Measurements from ENCODE around the gene MATCAP1. TPM values are rescaled to one million over a fixed set of nuclear protein-coding genes. Genes with fewer than 3 reads are reported as not detected.

The MATCAP1 gene
- polyA plus RNA-seq = under 1 TPM in 1 of 3 donors, not detected in 2; 1.00 TPM

GRCh38 chr16:67183627-67184452 is at the start of gene MATCAP1:
Gene MATCAP1 (minus strand): TSS chr16:67183963. CDS start chr16:67180610, 3,353 bp downstream.
- peak within 1 kb of the TSS in 1 of 6 donors; percentile 45 for H3K27ac Mint-ChIP-seq
- no peaks in the 10 kb centered on the region for H3K9me3 Mint-ChIP-seq
- H3K36me3 Mint-ChIP-seq = no peaks in the 10 kb centered on the region
- DNase-seq = peak; percentile 93 to 96 (median 95)
- peaks cover 10% of the 10 kb centered on the region in 2 donors for H3K4me1 Mint-ChIP-seq
- peak within 1 kb of the TSS in 4 of 5 donors; percentile 4 to 74 (median 40) for H3K4me3 Mint-ChIP-seq
- peaks cover 2 to 9% (median 7%) of the 10 kb centered on the region in 3 donors for H3K27me3 Mint-ChIP-seq (ENCODE audit: low read depth in 3 of 3)

DNA sequence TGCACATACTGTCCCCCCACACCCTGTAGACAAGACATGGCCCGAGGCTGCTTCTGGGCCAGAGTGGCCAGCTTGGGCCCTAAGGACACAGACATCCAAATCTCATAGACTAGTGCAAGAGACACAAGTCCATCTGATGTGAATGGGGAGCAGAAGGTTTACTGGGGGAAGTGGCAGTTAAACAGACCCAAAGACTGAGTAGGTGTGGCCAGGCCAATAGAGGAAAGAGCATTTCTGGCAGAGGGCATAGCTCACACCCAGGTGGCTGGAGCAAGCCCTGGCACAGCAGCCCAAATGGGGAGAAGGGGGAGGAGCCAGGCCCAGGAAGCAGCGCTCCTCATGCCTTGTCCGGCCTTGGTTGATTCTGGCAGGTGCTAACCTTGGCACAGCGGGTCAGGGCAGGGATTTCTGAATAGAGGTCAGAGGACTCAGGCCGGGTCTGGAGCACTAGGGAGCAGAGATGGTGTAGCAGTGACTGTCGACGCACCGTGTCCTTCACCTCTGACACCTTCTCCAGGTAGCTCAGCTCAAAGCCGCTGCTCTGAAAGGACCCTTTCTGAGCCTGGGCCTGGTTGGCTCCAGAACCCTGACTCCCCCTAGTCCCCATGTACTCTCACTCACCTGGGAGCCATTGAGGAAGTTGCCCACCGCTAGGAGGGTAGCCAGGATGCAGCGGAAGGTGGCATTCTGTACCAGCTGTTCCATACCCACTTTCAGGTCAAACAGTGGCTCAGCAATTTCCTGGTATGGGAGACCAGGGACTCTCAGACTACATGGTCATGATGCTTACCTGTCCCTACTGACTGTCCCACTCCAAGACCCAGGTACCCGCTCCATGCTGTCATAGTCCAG is 47.3 kb upstream of the MATCAP1 start:
- Mint-ChIP-seq H3K9me3 (no peaks in the 10 kb centered on the region), H3K4me3 (no peak overlapping the region), H3K27me3 (ENCODE audit: low read depth in 3 of 3) (peaks cover 0 to 6% (median 5%) of the 10 kb centered on the region in 3 donors), H3K4me1 (peaks cover 23 to 24% of the 10 kb centered on the region in 2 donors), H3K36me3 (peaks cover 5 to 12% (median 9%) of the 10 kb centered on the region in 3 donors), H3K27ac (peak overlapping the region in 2 of 6 donors; percentile 7 to 19)
- DNase-seq = no peak

GRCh38 chr16:67229906-67230808 is 46.4 kb upstream of the MATCAP1 start:
- peaks cover 4 to 11% (median 8%) of the 10 kb centered on the region in 3 donors for H3K36me3 Mint-ChIP-seq
- peak overlapping the region in 2 of 6 donors; percentile 5 to 19 for H3K27ac Mint-ChIP-seq
- peaks cover 0 to 8% (median 6%) of the 10 kb centered on the region in 3 donors for H3K27me3 Mint-ChIP-seq (ENCODE audit: low read depth in 3 of 3)
- peak overlapping the region in 2 of 5 donors; percentile 28 to 96 for H3K4me3 Mint-ChIP-seq
- H3K4me1 Mint-ChIP-seq = peaks cover 28 to 30% of the 10 kb centered on the region in 2 donors
- DNase-seq = no peak
- H3K9me3 Mint-ChIP-seq = no peaks in the 10 kb centered on the region

DNA sequence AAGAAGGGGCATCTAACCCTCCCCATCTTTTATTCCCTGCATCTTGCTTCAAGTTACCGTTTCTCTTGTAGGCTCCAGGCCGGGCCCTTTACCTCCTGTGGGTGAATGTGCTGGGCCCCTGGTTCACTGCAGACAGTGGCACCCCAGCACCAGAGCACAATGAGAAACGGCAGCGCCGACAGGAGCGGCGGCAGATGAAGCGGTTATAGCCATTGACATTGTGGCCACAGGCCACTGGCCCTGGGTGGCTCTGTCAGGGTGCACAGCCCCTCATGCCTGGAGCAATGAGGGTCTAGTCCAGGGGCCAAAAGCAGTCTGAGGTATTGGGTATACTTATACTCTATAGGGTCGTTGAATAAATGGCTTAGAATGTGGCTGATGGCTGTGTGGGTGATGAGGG is 45.1 kb upstream of the MATCAP1 start:
- H3K27me3 Mint-ChIP-seq (ENCODE audit: low read depth in 3 of 3) = peaks cover 0 to 8% (median 6%) of the 10 kb centered on the region in 3 donors

DNA sequence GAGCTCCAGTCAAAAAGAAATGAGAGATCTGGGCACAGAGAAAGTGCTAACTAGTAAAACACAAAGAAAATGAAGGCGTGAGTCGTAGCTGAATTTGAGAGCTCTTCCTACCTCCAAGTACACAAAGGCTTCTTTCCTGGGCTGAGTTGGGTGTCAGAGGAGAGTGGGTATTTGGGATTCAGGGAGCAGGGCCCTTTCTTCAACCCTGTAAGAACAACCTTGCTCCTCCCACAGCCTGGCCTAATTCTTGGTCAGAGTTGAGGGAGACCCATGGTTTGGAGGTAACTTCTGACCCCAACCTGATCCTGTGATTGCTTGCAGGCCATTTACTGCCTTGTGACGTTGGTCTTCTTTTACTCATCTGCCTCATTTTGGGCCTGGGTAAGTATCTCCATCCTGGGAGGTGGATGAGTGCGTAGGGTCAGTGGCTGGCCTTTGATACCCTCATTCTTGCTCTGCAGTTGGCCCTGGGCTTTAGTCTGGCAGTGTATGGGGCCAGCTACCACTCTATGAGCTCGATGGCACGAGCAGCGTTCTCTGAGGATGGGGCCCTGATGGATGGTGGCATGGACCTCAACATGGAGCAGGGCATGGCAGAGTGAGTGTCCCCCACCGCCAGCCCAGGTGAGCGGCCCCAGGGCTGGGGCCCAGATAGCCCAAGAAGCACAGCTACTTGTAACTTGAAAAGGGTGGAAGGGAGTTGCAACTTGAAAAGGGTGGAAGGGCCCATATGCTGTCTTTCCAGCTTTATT is 44.4 kb upstream of the MATCAP1 start:
- DNase-seq = no peak
- Mint-ChIP-seq H3K4me3 (peak overlapping the region; percentile 95 to 99 (median 96)), H3K9me3 (no peaks in the 10 kb centered on the region), H3K4me1 (peaks cover 28 to 30% of the 10 kb centered on the region in 2 donors), H3K27ac (peak overlapping the region; percentile 93 to 98 (median 96)), H3K36me3 (peaks cover 4 to 7% (median 5%) of the 10 kb centered on the region in 3 donors), H3K27me3 (ENCODE audit: low read depth in 3 of 3) (peaks cover 0 to 8% (median 5%) of the 10 kb centered on the region in 3 donors)

More for the DNA sequence above, 45.1 kb upstream of the MATCAP1 start:
- Mint-ChIP-seq H3K4me1 (peaks cover 28 to 30% of the 10 kb centered on the region in 2 donors), H3K9me3 (no peaks in the 10 kb centered on the region), H3K36me3 (peaks cover 4 to 11% (median 5%) of the 10 kb centered on the region in 3 donors), H3K27ac (peak overlapping the region in 2 of 6 donors; percentile 67 to 74), H3K4me3 (peak overlapping the region; percentile 9 to 98 (median 96))
- DNase-seq = no peak

DNA sequence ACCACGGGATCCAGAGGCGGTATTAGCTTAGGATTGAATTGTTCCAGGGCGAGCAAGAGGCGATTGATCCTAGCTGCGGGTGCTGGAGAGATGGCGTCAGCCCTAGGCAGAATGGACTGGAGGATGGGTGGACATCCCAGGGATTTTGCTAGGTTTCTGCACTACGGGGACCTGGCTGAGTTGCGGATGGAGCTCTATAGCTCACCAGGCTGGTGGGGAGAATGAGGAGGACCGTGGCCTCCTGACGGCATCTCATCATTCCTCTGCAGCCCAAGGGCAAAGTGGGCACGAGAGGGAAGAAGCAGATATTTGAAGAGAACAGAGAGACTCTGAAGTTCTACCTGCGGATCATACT is 43.8 kb upstream of the MATCAP1 start:
- no peaks in the 10 kb centered on the region for H3K9me3 Mint-ChIP-seq
- peak overlapping the region; percentile 93 to 98 (median 96) for H3K27ac Mint-ChIP-seq
- no peak for DNase-seq
- peaks cover 4 to 7% (median 5%) of the 10 kb centered on the region in 3 donors for H3K36me3 Mint-ChIP-seq
- H3K4me1 Mint-ChIP-seq = peaks cover 28 to 30% of the 10 kb centered on the region in 2 donors
- H3K4me3 Mint-ChIP-seq = peak overlapping the region; percentile 95 to 99 (median 96)
- peaks cover 0 to 8% (median 4%) of the 10 kb centered on the region in 3 donors for H3K27me3 Mint-ChIP-seq (ENCODE audit: low read depth in 3 of 3)

DNA sequence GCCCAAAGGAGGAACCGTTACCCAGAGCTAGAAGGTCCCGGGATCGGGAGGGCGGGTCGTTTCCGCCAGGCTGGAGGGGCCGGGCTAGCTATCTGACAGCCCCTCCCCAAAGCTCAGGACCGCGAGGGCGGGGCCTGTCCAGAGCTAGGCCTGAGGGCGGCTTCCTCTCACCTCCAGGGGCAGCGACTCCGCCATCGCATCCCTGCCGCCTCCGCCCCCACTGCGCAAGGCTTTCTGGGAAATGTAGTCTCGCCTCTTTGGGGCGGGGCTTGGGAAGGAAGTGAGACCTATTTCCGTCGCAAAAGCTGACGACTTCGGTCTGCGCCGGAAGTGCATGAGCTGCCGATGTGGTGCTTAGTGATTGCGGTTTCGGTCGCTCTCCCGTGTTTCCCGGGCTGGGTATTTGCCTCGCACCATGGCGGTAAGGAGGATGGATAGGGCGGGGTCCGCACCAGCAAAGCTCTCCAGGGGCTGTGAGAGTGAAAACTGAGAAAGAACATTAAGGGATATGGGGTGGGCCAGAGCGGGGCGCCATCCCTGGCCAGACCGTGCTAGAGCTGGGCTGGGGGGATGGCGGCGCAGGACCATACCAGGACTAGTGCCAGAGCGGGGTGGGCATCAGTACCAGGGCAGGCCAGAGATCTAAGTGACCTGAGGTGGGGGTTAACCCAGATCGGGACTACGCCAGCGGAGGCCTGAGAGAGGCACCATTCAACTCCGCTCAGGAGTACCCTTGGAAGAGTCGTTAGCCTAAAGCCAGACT is 43.2 kb upstream of the MATCAP1 start, which contains the start of gene TMEM208:
TMEM208 (plus strand) TSS at position 327 of the 763 bp plus-strand sequence; CDS start at position 416, 89 bp downstream.
- H3K4me1 Mint-ChIP-seq = peaks cover 28 to 30% of the 10 kb centered on the region in 2 donors
- peak; percentile 98 to 99 (median 98) for DNase-seq
- peaks cover 0 to 8% (median 4%) of the 10 kb centered on the region in 3 donors for H3K27me3 Mint-ChIP-seq (ENCODE audit: low read depth in 3 of 3)
- H3K36me3 Mint-ChIP-seq = peaks cover 4 to 7% (median 5%) of the 10 kb centered on the region in 3 donors
- peak within 1 kb of the TSS; percentile 93 to 98 (median 96) for H3K27ac Mint-ChIP-seq
- H3K9me3 Mint-ChIP-seq = no peaks in the 10 kb centered on the region
- H3K4me3 Mint-ChIP-seq = peak within 1 kb of the TSS; percentile 95 to 99 (median 96)

- Mint-ChIP-seq H3K27ac (peak overlapping the region; percentile 93 to 98 (median 96)), H3K9me3 (no peaks in the 10 kb centered on the region), H3K4me3 (peak overlapping the region; percentile 95 to 99 (median 96)), H3K36me3 (peaks cover 4 to 7% (median 5%) of the 10 kb centered on the region in 3 donors), H3K27me3 (ENCODE audit: low read depth in 3 of 3) (peaks cover 0 to 8% (median 4%) of the 10 kb centered on the region in 3 donors), H3K4me1 (peaks cover 28 to 30% of the 10 kb centered on the region in 2 donors)
- DNase-seq = no peak
These were observed 42.6 kb upstream of the MATCAP1 start for GRCh38 chr16:67226295-67226803.

- no peak for DNase-seq
- Mint-ChIP-seq H3K27me3 (ENCODE audit: low read depth in 3 of 3) (peaks cover 0 to 7% (median 4%) of the 10 kb centered on the region in 3 donors), H3K27ac (no peak overlapping the region), H3K9me3 (no peaks in the 10 kb centered on the region), H3K36me3 (peaks cover 3 to 12% (median 10%) of the 10 kb centered on the region in 3 donors), H3K4me3 (no peak overlapping the region), H3K4me1 (peaks cover 28 to 30% of the 10 kb centered on the region in 2 donors)
These were observed 40.2 kb upstream of the MATCAP1 start for GRCh38 chr16:67223992-67224391.

DNA sequence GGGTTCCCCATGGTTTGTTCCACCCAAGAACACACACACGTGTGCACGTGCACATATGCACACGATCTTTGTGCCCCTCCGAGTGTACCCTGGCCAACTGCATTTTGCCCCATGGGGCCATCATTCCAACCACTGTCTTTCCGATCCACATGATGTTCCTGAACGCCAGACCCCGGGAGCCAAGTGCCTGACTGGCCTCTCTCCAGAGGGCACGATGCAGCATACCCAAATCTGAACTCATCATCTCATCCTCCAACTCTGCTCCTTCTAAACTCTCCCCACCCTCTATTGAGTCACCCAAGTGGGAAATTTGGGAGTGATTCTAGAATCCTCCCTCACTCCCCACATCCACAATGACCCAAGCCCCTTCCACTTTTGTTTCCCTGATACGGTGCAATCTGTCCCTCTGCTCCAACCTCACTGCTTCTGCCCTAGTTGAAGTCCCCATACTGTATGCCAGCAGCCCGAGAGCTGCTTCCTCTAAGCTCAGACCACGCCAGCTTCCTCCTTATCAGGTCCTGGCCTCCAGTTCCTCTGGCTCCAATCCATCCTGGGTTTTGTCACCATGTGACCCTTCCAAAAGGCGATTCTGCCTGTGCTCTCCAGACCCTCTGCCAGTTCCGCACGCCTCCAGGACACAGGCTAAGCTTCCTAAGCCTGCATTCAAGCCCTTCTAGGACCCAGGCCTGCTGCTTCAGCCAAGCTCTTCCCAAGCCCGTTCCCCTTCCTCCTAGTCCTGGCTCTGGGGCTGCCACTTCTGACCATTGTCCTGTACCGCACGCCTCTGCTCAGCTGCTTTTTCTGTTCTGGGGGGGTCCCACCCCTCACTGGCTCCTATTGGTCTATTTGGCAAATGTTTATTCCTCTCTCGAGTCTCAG is 33.1 kb upstream of the MATCAP1 start:
- DNase-seq = no peak
- peaks cover 3 to 11% (median 8%) of the 10 kb centered on the region in 3 donors for H3K36me3 Mint-ChIP-seq
- H3K4me1 Mint-ChIP-seq = no peaks in the 10 kb centered on the region
- peak overlapping the region in 2 of 6 donors; percentile 18 to 48 for H3K27ac Mint-ChIP-seq
- no peaks in the 10 kb centered on the region for H3K9me3 Mint-ChIP-seq
- no peak overlapping the region for H3K4me3 Mint-ChIP-seq
- H3K27me3 Mint-ChIP-seq (ENCODE audit: low read depth in 3 of 3) = peaks cover 0 to 6% (median 0%) of the 10 kb centered on the region in 3 donors

Measured in immature natural killer cell (primary cell).